Mesodermal cell (in vitro differentiated cells): Measurements from ENCODE around the gene SFMBT2.

ENCODE experiments used
- H3K27ac ChIP-seq: 2 replicates; pipeline ENCODE4 v1.7.0; 2013; ENCODE audit warnings: mild to moderate bottlenecking, low read depth, low read length, moderate library complexity; ENCODE audit not compliant: severe bottlenecking
- H3K36me3 ChIP-seq: 2 replicates; pipeline ENCODE4 v1.7.1; 2013; ENCODE audit warnings: mild to moderate bottlenecking, low read length, moderate library complexity; ENCODE audit not compliant: control insufficient read depth, insufficient read depth
- H3K4me1 ChIP-seq: one replicate; pipeline ENCODE4 v1.7.1; 2013; ENCODE audit warnings: mild to moderate bottlenecking, low read length; ENCODE audit not compliant: insufficient read depth, control insufficient read depth, poor library complexity, severe bottlenecking
- H3K4me3 ChIP-seq: 2 replicates; pipeline ENCODE4 v1.7.0; 2013; ENCODE audit warnings: low read length, control low read depth, mild to moderate bottlenecking; ENCODE audit not compliant: insufficient read depth, poor library complexity, severe bottlenecking; ENCODE audit errors: extremely low read depth
- H3K9me3 ChIP-seq: 2 replicates; pipeline ENCODE4 v1.7.1; 2013; ENCODE audit warnings: mild to moderate bottlenecking, low read length, moderate library complexity; ENCODE audit not compliant: control insufficient read depth
- WGBS, 2 experiments: methylation state at CpG; one replicate each; pipeline ENCODE4 v1.1.5; 2013; ENCODE audit warnings: missing lambda C conversion rate in 2 of 2; ENCODE audit not compliant: insufficient coverage in 2 of 2; 5-methylcytosine and 5-hydroxymethylcytosine counted together

The SFMBT2 gene

GRCh38 chr10:7263616-7264015 is 147.2 kb downstream of the SFMBT2 start:
- 100% methylated on average over 1 to 3 of the region's 5 CpGs for WGBS, 2 experiments
- no peak overlapping the region for H3K4me3 ChIP-seq
- H3K27ac ChIP-seq: no peak overlapping the region
- H3K36me3 ChIP-seq: no peaks in the 10 kb centered on the region
- peaks cover 4% of the 10 kb centered on the region for H3K4me1 ChIP-seq
- no peaks in the 10 kb centered on the region for H3K9me3 ChIP-seq

GRCh38 chr10:7261351-7261750 is 149.5 kb downstream of the SFMBT2 start:
- 81 to 94% methylated on average over 2 to 5 of the region's 5 CpGs for WGBS, 2 experiments
- Histone ChIP-seq H3K9me3 (no peaks in the 10 kb centered on the region), H3K4me1 (peaks cover 4% of the 10 kb centered on the region), H3K4me3 (no peak overlapping the region), H3K27ac (no peak overlapping the region), H3K36me3 (no peaks in the 10 kb centered on the region)

DNA sequence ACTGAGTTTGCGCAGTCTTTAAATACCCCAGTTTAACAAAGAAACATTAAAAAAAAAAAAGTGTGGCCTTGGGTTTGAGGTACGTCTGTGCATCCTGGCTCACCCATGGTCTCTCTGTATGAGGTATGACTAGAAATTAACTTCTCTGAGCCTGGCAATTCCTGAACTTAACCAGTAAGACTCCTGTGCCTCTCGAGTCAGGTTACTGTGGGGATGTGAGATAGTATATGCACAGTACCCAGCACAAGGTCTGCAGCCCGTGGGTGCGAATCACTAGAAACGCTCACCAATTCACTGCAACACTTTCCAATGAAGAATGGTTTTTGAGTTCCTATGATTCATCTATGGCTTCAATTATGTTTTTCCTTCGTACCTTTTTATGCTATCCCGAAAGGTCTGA is 149.9 kb downstream of the SFMBT2 start:
- no peaks in the 10 kb centered on the region for H3K9me3 ChIP-seq

DNA sequence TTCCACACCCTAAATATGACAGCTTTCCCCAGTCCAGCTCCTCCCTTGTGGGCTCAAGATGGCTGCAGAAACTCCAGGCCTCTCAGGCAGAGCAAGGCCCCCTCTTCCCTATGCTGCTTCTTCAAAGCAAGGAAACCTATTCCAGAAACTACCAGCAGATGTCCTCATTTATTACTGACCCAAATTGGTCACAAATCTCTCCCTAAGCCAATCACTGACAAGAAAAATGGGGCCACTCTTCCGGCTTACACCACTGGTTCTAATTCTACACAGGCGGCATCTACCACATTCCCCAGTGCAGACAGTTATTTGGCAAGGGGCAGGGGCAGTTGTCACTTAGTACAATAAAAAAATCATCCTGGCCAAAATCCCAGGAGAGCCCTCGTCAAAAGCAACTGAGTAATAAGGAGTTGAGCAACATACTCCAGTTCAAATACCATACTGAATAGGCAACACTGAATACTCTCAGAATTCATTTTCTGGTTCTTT is 150.4 kb downstream of the SFMBT2 start:
- peaks cover 4% of the 10 kb centered on the region for H3K4me1 ChIP-seq
- H3K36me3 ChIP-seq: no peaks in the 10 kb centered on the region
- no peak overlapping the region for H3K4me3 ChIP-seq
- no peak overlapping the region for H3K27ac ChIP-seq
- 20% methylated on average over 2 of the region's 3 CpGs; no CpG with 5 or more reads in 1 of the 2 experiments for WGBS, 2 experiments
- H3K9me3 ChIP-seq: no peaks in the 10 kb centered on the region

More for the DNA sequence above, 149.9 kb downstream of the SFMBT2 start:
- Histone ChIP-seq H3K4me1 (peaks cover 4% of the 10 kb centered on the region), H3K36me3 (no peaks in the 10 kb centered on the region), H3K4me3 (no peak overlapping the region), H3K27ac (no peak overlapping the region)
- WGBS, 2 experiments: 85 to 91% methylated on average over 3 to 5 of the region's 8 CpGs

GRCh38 chr10:7258948-7259523 is 151.8 kb downstream of the SFMBT2 start:
- WGBS, 2 experiments: 67 to 79% methylated on average over 2 to 5 of the region's 8 CpGs
- Histone ChIP-seq H3K4me1 (no peaks in the 10 kb centered on the region), H3K36me3 (no peaks in the 10 kb centered on the region), H3K9me3 (no peaks in the 10 kb centered on the region), H3K4me3 (no peak overlapping the region), H3K27ac (no peak overlapping the region)

GRCh38 chr10:7255517-7255916 is 155.3 kb downstream of the SFMBT2 start:
- no peaks in the 10 kb centered on the region for H3K4me1 ChIP-seq
- WGBS, 2 experiments: 83 to 86% methylated on average over 1 to 2 of the region's 2 CpGs

GRCh38 chr10:7251696-7252465 is 159.0 kb downstream of the SFMBT2 start:
- no peak overlapping the region for H3K27ac ChIP-seq
- H3K4me1 ChIP-seq: no peaks in the 10 kb centered on the region
- H3K36me3 ChIP-seq: no peaks in the 10 kb centered on the region
- WGBS, 2 experiments: 91 to 98% methylated on average over 8 to 9 of the region's 12 CpGs
- H3K4me3 ChIP-seq: no peak overlapping the region
- H3K9me3 ChIP-seq: no peaks in the 10 kb centered on the region

More at GRCh38 chr10:7255517-7255916, 155.3 kb downstream of the SFMBT2 start:
- H3K9me3 ChIP-seq: no peaks in the 10 kb centered on the region
- no peak overlapping the region for H3K4me3 ChIP-seq
- no peaks in the 10 kb centered on the region for H3K36me3 ChIP-seq
- H3K27ac ChIP-seq: no peak overlapping the region

DNA sequence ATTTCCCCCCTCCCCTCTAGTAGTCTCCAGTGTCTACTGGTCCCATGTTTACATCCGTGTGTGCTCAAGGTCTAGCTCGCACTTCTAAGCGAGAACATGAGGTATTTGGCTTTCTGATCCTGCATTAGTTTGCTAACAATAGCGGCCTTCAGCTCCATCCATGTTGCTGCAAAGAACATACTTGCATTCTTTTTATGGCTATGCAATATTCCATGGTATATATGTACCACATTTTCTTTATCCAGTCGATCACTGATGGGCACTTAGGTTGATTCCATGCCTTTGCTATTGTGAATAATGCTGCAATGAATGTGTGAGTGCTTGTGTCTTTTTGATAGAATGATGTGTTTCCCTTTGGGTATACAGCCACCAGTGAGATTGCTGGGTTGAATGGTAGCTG is 160.6 kb downstream of the SFMBT2 start:
- Histone ChIP-seq H3K27ac (no peak overlapping the region), H3K4me3 (no peak overlapping the region), H3K36me3 (no peaks in the 10 kb centered on the region), H3K9me3 (no peaks in the 10 kb centered on the region), H3K4me1 (no peaks in the 10 kb centered on the region)
- WGBS, 2 experiments: 91 to 94% methylated on average over 4 of the region's 5 CpGs

- Histone ChIP-seq H3K27ac (no peak overlapping the region), H3K36me3 (no peaks in the 10 kb centered on the region), H3K4me1 (no peaks in the 10 kb centered on the region), H3K4me3 (no peak overlapping the region), H3K9me3 (no peaks in the 10 kb centered on the region)
- 87 to 92% methylated on average over 8 of the region's 11 CpGs for WGBS, 2 experiments
Observed at GRCh38 chr10:7248585-7249164, 162.2 kb downstream of the SFMBT2 start.

GRCh38 chr10:7248148-7248547 is 162.7 kb downstream of the SFMBT2 start:
- 85 to 93% methylated on average over 6 to 8 of the region's 8 CpGs for WGBS, 2 experiments
- Histone ChIP-seq H3K4me3 (no peak overlapping the region), H3K36me3 (no peaks in the 10 kb centered on the region), H3K4me1 (no peaks in the 10 kb centered on the region), H3K9me3 (no peaks in the 10 kb centered on the region), H3K27ac (no peak overlapping the region)
